ENCODE data around the gene SLC7A9. TPM values are rescaled to one million over a fixed set of nuclear protein-coding genes. Genes with fewer than 3 reads are reported as not detected.

The SLC7A9 gene
- polyA plus RNA-seq, 2 of the 4 experiments (the other 2 are of a cell fraction) = 0.50 to 0.62 TPM

GRCh38 chr19:32879741-32880140, 10.2 kb upstream of the SLC7A9 start:
- no peak overlapping the region for H3K4me2 ChIP-seq
- H3K4me1 ChIP-seq = peaks cover 11% of the 10 kb centered on the region; the same call in 1 of the 3 replicates
- no peaks in the 10 kb centered on the region for H3K9me3 ChIP-seq
- TF ChIP-seq HOXB13 (CRISPR knock-in tag; IDR thresholded peaks at IDR 0.05; ENCODE audit: low read depth) (no peak), FOSB (CRISPR knock-in tag; IDR thresholded peaks at IDR 0.05) (no peak), MAFK (IDR thresholded peaks at IDR 0.05; ENCODE audit: partially characterized antibody) (no peak), CHD4 (IDR thresholded peaks at IDR 0.05; ENCODE audit: borderline replicate concordance) (no peak), FOXS1 (CRISPR knock-in tag; IDR thresholded peaks at IDR 0.05) (no peak), RFX5 (IDR thresholded peaks at IDR 0.05) (no peak), ZFP36 (IDR thresholded peaks at IDR 0.05; ENCODE audit: borderline replicate concordance, partially characterized antibody) (no peak), EHMT2 (IDR thresholded peaks at IDR 0.05; ENCODE audit: low read depth) (no peak), PBX3 (IDR thresholded peaks at IDR 0.05) (no peak), RARB (CRISPR knock-in tag; IDR thresholded peaks at IDR 0.05) (no peak), ATOH8 (CRISPR knock-in tag; IDR thresholded peaks at IDR 0.05; ENCODE audit: low read depth) (no peak), CEBPB (IDR thresholded peaks at IDR 0.05) (no peak), HDAC2 (IDR thresholded peaks at IDR 0.05) (no peak), EHF (CRISPR knock-in tag; IDR thresholded peaks at IDR 0.05) (no peak), PHF8 (IDR thresholded peaks at IDR 0.05; ENCODE audit: borderline replicate concordance, low read depth) (no peak), MAX (IDR thresholded peaks at IDR 0.05) (no peak), TFCP2L1 (CRISPR knock-in tag; IDR thresholded peaks at IDR 0.05) (no peak), JUNB (IDR thresholded peaks at IDR 0.05) (no peak), NFE2L2 (conservative IDR thresholded peaks at IDR 0.05; ENCODE audit: low read length) (no peak), JUN (IDR thresholded peaks at IDR 0.05) (no peak)
- FAIRE-seq (no peak), ATAC-seq (0 out of 6 replicates have a peak, but pooled peaks of 1 of the 2 experiments have one; percentile 15), DNase-seq (ENCODE audit: low read depth in 1 of 2, low spot score in 1 of 2) (no peak)
- no peak overlapping the region for H3K4me3 ChIP-seq
- ChIA-PET POLR2A (no interaction called here), CTCF (interaction anchor here (1.3 kb wide), 2 partner anchors 21 to 25 kb away, joined by 3 to 5 read pairs; no protein-coding TSS in a partner anchor)
- WGBS (ENCODE audit: missing lambda C conversion rate) = 90% methylated on average over 8 of the region's 8 CpGs
- no peak overlapping the region for H3K27ac ChIP-seq

GRCh38 chr19:32878988-32879387, 9.4 kb upstream of the SLC7A9 start:
- POLR2A ChIA-PET = interaction anchor here (0.6 to 1.1 kb wide), 2 partner anchors 12 to 73 kb away, joined by 3 to 4 read pairs; no protein-coding TSS in a partner anchor
- FAIRE-seq = no peak
- no peak for TF ChIP-seq CBX2 (IDR thresholded peaks at IDR 0.05; ENCODE audit: borderline replicate concordance, low read depth)
- TF ChIP-seq POLR2AphosphoS2 (conservative IDR thresholded peaks at IDR 0.05; ENCODE audit: low read length) = no peak
- TF ChIP-seq HOXB5 (CRISPR knock-in tag; IDR thresholded peaks at IDR 0.05) = no peak
- TF ChIP-seq NR3C1 (IDR thresholded peaks at IDR 0.05) = no peak
- no peak for TF ChIP-seq MYC (IDR thresholded peaks at IDR 0.05; ENCODE audit: borderline replicate concordance, low read length)
- TF ChIP-seq FOXS1 (CRISPR knock-in tag; IDR thresholded peaks at IDR 0.05) = no peak
- TF ChIP-seq TFCP2L1 (CRISPR knock-in tag; IDR thresholded peaks at IDR 0.05) = no peak
- no peak for TF ChIP-seq ELK1 (IDR thresholded peaks at IDR 0.05; ENCODE audit: low read depth, low read length)
- no peak for TF ChIP-seq CEBPB (IDR thresholded peaks at IDR 0.05)
- no peak for TF ChIP-seq BCL3 (IDR thresholded peaks at IDR 0.05)
- no peak for TF ChIP-seq RCOR1 (IDR thresholded peaks at IDR 0.05; ENCODE audit: low read depth, low read length)
- TF ChIP-seq ZNF302 (CRISPR knock-in tag; IDR thresholded peaks at IDR 0.05) = no peak
- TF ChIP-seq EP300 (IDR thresholded peaks at IDR 0.05) = no peak
- TF ChIP-seq REST (IDR thresholded peaks at IDR 0.05) = no peak
- TF ChIP-seq SREBF2 (IDR thresholded peaks at IDR 0.05) = no peak

More at GRCh38 chr19:32878988-32879387, 9.4 kb upstream of the SLC7A9 start:
- CTCF ChIA-PET = interaction anchor here (0.6 to 1.4 kb wide), 2 partner anchors 14 to 85 kb away, joined by 3 read pairs; no protein-coding TSS in a partner anchor
- no peaks in the 10 kb centered on the region for H3K9me3 ChIP-seq
- no peak overlapping the region for H3K4me2 ChIP-seq
- ATAC-seq = no peak
- no peak overlapping the region for H3K4me3 ChIP-seq
- DNase-seq (ENCODE audit: low read depth in 1 of 2, low spot score in 1 of 2) = no peak
- peaks cover 11% of the 10 kb centered on the region; the same call in 1 of the 3 replicates for H3K4me1 ChIP-seq
- 91% methylated on average over 12 of the region's 12 CpGs for WGBS (ENCODE audit: missing lambda C conversion rate)
- no peak overlapping the region for H3K27ac ChIP-seq
